HG03066 (cell line): Measurements from ENCODE around the gene PSMA6.
"Not testable (repeated sequence)": the region's sequence is repeated elsewhere in the genome, so short reads cannot be mapped to it uniquely, and the experiment has no call there.

Source experiments
- ATAC-seq: cut with Tn5 transposase; IDR thresholded peaks from one replicate; pipeline ENCODE4 v1.9.1; 2021; ENCODE audit warnings: low read depth; ENCODE audit not compliant: unreplicated experiment

The PSMA6 gene

DNA sequence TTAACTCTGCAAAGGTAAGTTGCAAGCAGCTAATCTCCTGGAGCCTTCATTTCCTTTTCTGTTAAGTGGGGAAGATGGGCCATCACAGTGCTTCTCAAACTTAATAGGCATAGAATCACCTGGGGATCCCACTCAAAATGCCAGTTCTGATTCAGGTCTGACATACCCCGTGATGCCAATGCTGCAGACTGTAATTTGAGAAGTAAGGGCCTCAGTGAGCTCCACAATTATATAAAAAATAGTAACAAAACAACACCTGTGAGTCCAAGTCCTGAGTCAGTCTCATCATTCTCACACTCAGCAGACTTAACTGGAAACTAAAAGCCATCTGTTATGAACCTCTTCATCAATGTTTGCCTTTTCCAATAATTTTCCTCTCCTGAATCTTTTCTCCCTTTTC, 10.8 kb upstream of the PSMA6 start:
- ATAC-seq = no peak

DNA sequence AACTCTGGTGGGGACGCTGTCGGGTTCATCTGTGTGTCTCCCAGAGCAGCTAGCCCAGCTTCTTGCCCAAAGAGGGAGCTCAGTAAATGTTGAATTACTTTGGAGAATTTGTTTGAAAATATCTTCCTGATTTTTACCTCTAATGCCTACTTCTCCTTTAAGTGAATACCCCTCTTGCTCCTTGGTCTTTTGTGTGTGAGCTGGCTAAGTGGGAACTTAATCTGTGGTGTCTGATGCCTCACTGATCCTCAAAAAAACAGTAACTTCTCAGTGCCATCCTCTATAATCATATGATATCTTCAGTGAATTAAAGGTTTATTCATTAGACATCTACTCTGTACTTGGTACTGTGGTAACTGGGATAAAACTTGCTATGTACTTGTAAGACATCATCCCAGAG, 7.7 kb upstream of the PSMA6 start:
- no peak for ATAC-seq

DNA sequence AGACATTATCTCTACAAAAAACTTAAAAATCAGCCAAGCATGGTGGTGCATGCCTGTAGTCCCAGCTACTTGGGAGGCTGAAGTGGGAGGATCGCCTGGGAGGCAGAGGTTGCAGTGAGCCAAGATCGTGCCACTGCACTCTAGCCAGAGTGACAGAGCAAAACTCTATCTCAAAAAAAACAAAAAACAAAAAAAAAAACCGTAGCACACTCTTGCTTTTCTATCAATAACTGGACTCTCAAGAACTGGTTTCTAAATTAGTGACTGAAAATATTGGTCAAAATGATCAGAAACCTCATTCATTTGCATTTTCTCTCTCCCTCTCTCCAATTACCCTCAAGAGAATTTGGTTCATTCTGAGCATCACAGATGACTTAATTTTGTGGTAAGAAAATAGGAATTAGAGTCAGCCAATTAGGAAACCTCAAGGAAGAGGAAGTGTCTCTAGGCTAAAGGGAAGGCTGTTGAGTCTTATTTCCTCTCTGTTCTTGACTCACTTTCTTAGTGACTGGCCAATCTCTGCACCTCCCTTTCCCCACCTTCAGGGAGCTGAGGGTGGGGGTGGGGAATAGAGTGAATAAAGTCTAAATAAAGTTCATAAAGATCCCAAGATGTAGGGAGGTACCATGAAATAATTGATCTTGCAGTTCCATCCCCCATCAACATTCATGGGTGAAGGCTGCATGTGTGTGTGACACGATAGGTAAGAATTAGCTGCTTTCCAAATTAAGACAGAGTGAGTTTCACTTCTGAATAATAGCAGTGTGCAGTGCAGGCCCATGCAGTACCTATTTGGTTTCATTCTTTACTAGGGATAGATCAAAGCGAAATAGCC, 6.8 kb upstream of the PSMA6 start:
- ATAC-seq = peak; percentile 64

DNA sequence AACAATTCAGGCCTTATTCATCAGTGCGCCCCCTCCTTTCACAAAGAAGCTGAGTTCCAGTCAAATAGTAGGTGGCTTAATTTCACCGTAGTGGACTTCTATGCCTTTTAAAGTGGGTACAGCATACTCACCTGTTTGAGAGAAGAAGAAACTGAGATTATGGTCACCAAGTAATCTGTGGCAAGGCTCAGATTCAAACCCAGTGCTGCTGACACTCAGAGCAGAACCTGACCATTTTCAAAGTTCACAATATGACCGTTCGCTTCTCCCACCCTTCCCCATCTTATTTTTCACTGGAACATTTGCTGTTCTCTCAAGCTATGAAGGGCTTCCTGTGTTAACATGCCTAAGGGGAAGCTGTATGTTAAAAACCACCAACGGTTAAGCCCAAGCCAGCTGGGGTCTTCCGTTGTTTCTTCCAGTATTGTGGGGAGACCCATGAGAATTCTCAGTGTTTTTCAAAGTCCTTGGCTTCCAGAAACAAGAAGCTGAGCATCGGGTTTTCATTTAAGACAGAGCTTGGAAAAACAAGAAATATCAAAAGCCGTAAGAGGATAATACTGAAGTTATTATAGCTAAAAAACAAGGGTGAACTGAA, 6.1 kb upstream of the PSMA6 start:
- ATAC-seq = peak; percentile 7

DNA sequence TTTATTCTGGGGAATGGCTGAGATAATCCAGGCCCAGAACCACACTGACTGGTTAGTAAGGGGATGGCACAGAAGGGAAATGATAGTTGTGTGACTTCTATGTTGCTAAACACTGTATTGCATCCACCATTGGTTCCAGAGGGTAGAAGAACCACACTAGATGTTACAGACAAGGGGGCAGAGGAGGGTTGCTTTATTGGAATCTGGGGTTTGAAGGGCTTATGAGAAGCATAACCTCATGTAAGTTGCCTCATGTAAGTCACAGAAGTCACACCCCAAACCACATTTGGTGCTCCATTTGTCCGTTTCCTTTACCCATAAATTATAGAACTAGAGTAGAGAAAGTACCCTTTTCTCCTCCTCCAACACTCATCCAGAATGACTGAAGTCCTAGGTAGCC, 5.5 kb upstream of the PSMA6 start:
- ATAC-seq = no peak

DNA sequence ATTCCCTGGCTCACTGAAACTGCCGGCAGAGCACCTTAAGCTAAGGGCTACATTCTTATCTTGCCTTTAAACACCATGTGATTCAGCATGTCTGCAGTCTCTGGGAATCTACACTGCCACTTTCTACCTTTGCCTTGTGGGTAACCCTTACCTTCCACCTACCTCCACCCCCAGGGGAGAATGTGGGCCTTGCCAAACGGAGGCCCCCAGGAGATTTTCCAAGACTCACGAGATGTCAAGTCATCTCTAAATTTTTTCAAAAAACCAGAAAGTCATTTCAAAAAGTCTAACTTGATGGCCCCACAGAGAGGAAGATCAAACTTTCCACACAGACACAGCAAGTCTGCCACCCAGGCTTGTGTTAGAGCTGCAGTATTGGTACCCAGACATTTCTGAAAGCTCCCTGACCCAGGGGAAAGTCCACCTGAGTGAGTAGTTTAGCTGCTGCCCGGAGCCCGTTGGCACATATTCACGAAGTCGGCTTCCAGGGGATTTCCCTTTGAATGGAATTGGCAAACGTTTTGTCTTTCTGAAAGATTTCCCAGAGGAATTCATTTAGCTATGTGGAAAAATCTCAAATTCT, 4.7 kb upstream of the PSMA6 start:
- ATAC-seq = no peak

DNA sequence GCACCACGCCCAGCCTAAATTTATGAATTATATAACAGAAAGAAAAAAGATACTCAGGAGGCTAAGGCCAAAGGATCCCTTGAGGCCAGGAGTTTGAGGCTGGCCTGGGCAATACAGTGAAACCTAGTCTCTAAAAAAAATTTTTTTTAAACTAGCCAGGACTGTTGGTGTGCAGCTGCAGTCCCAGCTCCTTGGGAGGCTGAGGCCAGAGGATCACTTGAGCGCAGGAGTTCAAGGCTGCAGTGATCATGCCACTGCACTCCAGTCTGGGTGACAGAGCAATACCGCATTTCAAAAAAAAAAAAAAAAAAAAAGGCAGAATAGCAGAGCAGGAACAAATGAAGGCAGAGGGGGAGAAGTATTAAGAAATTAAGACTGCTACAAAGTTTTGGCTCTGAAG, 2.6 kb upstream of the PSMA6 start:
- ATAC-seq = no peak

DNA sequence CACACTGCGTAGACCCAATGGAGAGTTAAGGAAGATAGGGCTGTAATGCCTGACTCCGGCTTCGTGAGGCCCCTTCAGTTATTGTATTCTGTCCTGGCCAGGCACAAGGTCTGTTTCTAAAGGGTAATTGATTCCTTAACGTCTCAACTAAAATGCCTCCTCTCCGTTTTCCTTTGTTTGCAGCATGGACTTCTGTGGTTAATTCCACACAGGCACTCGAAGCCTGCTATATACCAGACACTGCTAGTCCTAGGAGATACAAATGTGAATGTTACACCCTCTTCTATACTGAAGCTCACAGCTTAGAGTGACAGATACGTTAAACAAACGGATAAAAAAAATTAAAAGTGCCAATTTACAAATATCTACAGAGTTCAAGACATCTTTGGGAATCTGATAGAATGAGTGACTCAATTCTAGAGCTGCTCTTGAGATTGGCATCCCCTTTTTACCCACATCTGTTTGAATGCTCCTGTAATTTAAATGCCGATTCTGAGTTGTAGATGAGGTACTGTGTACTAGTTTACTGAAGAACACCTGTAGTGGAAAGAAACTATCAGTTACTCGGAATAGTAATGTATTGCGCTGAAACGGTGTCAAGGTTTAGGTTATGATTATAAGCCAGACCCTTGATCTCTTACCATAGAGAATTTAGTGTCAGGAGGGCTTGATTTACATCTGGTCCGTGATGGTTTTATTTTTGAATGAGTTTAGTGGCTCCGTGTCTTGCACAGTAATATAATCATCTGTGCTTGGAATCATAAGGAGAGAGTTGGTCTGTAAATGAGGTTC, 784 bp downstream of the PSMA6 start:
- ATAC-seq = peak; percentile 2

DNA sequence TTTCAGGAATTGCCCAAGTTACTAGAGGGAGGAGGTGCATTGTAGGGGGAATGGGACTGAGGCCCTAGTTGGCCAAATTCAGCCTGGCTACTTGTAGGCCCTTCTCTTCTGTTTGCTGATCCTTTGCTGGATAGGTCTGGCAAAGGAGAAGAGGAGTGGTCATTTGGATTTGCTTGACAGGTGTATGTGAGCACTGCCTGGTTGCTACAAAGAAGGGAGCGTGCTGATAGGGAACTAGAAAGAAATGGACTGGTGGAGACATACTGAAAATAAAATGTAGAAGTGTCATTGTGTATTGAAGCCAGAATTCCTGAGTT, 3.6 kb downstream of the PSMA6 start:
- ATAC-seq = no peak

DNA sequence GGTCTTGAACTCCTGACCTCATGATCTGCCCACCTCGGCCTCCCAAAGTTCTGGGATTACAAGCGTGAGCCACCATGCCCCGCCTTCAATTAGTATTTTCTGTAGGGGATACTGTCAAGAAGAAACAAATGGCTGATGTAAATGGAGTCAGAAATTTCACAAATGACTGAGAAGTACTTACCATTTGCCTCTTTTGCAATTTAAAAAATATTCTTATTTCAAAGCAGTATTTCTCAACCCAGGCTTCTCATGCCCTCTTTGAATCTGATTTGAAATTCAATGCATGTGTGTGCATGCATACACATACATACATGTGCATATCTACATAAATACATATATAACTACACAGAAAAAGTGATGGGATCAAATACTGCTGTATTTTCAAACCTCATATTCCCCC, 4.4 kb downstream of the PSMA6 start:
- ATAC-seq = no peak

DNA sequence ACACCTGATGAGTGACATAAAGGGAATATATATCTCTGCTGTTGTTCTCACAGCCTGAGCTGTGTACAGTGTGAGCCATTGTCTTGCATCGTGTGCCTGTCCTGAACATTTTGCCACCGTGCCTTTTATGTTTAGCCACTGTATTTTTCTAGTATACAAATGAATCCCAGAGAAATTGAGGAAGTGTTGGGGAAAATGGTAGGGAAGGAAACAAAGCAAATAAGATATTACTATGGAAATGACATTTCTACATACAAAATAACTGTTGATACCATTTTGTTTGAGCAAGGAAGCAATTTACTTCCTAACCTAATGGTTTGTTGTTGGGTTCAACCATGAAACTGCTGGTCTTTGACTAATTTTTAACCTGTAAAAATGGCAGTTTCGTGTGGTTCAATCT, 5.5 kb downstream of the PSMA6 start:
- ATAC-seq = no peak

DNA sequence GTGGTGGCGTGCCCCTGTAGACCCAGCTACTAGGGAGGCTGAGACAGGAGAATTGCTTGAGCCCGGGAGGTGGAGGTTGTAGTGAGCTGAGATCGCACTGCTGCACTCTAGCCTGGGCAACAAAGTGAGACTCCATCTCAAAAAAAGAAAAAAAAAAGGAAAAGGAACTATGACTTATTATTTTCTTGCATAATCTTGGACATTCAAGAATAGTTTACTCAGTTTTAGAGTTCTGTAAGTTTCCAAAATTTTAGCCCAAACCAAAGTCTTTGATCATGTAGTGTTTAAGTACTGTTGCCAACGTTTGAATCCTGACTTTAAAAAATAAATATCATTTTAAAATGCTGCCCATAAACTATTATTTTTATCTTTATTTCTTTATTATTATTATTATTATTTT, 6.2 kb downstream of the PSMA6 start:
- no peak for ATAC-seq

DNA sequence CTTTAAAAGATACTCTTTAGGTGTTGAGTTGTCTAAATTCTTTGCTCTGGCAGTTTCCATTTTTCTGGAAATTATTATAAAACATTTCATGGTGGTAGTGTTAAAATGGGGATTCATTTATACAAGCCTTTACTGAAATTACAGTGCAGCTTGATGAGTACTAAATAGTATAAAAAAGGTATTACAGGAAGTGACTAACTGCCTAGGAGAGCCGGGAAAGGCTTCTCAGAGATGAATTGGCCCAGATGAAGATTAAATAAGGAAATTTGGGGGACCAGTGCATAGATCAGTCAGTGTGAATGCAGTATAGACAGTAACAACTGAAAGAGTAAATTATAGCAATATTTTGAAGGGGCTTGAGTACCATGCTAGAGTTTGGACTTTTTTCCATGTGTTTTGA, 7.5 kb downstream of the PSMA6 start:
- no peak for ATAC-seq

DNA sequence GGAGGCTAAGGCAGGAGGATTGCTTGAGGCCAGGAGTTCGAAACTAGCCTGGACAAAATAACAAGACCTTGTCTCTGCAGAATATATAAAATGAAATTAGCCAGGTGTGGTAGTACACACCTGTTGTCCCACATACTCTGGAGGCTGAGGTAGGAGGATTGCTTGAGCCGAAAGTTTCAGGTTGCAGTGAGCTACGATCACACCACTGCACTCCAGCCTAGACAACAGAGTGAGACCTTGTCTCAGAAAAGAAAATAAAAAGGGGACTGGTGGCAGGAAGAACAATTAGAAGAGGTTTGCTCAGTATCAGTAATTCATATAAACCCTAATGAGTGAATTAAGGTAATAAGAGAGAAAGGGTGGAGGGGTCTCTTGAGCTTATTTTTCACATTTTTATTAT, 8.0 kb downstream of the PSMA6 start:
- no peak for ATAC-seq

DNA sequence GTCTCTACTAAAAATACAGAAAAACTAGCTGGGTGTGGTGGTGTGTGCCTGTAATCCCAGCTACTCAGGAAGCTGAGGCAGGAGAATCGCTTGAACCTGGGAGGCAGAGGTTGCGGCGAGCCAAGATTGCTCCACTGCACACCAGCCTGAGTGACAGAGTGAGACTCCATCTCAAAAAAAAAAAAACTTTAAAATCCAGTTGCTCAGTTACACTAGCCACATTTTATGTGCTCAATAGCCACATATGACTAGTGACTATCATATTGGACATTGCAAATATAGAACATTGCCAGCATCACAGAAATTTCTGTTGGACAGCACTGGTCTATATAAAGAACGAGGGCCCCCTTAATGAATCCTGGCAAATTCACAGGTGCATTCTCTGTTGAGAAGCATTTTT, 9.2 kb downstream of the PSMA6 start:
- ATAC-seq = not testable (repeated sequence)

DNA sequence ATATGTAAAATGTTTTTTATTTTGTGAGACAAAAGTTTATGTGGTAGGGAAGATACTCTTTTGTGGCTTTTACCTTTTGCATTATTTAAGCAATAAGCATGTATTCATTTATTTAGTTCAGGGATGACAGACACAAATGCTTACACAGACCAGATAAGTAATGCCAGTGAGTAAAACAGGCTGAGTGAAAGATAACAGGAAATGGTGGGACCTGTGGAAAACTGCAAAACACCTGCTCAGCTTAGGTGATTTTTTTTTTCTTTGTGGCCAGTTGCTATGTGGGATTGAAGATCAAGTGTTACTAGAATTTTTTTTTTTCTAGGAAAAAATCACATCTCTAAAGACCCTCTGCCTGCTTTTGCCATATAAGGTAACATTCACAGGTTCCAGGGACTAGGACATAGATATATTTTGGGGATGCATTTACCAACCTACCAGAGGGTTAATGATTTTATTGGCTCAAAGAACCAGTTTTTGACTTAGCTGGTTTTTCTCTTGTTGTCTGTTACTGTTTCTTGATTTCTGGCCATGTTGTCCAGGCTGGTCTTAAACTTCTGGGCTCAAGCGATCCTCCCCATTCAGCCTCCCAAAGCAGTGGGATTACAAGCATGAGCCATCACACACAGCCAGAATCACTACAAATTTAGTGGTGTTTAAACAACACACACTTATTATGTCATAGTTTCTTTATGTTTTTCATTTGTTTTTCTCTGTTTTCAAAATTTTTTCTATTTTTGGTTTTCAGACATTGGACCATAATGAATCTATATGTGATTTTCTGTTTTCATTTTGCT, 9.8 kb downstream of the PSMA6 start:
- no peak for ATAC-seq

DNA sequence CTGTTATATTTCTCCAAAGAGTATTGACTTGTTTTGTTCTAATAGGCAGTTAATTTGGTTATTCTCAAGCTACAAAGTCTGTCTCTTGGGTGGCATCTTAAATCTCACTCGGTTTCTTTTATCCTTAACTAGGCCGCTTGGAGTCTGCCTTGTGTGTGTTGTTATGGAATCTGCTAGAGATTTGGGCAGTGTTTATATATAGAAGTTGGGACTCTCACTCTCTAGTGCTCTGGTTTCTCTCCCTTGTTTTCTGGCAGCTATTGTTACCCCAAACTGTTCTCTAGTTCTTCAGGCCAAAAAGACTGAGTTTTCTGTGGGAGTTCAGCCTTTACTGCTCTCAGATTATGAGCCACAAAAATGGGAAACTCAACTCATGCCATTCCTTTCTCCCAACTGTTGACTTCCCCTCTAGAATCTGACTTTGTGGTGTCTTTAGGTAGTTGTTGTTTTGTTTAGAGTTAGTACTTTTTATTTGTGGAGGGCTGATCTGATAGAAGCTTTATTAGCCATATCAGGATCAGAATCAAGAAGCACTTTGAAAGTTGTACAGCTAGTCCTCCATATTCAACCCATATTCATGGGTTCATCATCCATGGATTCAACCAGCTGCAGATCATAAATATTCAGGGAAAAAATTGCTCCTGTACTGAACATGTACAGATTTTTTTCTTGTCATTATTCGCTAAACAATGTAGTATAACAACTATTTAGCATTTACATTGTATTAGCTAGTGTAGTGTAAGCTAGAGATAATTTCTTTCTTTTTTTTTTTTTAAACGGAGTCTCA, 11.2 kb downstream of the PSMA6 start:
- ATAC-seq = no peak

DNA sequence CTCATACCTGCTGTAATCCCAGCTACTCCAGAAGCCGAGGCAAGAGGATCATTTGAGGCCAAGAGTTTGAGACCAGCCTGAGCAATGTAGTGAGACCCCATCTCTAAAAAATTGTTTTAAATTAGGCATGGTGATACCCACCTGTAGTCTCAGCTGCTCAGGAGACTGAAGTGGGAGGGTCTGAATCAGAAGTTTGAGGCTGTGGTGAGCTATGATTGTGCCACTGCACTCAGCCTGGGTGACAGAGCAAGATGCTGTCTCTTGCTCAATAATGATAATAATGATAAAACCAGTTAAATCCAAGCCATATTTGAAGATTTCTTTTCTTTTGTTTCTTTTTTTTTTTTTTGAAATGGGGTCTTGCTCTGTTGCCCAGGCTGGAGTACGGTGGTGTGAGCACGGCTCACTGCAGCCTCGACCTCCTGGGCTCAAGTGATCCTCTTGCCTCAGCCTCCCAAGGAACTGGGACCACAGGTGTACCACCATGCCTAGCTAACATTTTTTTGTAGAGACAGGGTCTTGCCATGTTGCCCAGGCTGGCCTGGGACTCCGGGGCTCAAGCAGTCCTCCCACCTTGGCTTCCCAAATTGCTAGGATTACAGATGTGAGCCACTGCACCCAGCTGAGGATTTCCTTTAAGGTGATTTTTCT, 12.8 kb downstream of the PSMA6 start:
- ATAC-seq = no peak

DNA sequence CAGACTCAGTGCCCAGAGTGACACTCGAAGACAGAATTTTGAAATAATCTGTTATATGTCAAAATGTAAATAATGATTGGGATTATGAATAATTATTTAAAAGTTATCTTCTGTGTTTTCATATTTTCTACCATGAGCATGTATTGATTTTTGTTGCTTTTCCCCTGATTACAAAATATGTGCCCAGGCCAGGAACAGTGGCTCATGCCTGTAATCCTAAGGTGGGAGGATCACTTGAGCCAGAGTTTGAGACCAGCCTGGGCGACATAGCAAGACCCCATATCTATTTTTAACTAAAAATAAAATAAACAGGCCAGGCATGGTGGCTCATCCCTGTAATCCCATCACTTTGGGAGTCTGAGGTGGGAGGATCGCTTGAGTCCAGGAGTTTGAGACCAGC, 13.5 kb downstream of the PSMA6 start:
- ATAC-seq = no peak
